Aorta (tissue), 5 donors: ENCODE data around the gene FAF1. TPM values are rescaled to one million over a fixed set of nuclear protein-coding genes. Genes with fewer than 3 reads are reported as not detected.
A peak's percentile ranks its signal among the peaks of the same experiment; 100 is the strongest.

ENCODE experiments used
- ATAC-seq: fragments of 200-7000 bp; cut with Tn5 transposase; one replicate; pipeline ENCODE4 v1.9.1; 2022; ENCODE audit warnings: moderate library complexity; ENCODE audit not compliant: low FRiP score
- DNase-seq, 2 donors: peaks; one replicate each; pipeline ENCODE4 v3.0.0-alpha.2; 2020
- H3K27ac ChIP-seq, 2 donors: one replicate each; pipeline ENCODE4 v1.5.1; 2013; ENCODE audit warnings: low read length in 2 of 2, mild to moderate bottlenecking in 2 of 2, moderate library complexity in 2 of 2, control low read depth in 1 of 2, inconsistent platforms in 1 of 2, low read depth in 1 of 2
- H3K27me3 ChIP-seq, 2 donors: one replicate each; pipeline ENCODE4 v1.6.1; 2013; ENCODE audit warnings: control low read depth in 1 of 2, low read length in 1 of 2, mild to moderate bottlenecking in 1 of 2, moderate library complexity in 1 of 2; ENCODE audit not compliant: insufficient read depth in 2 of 2, control insufficient read depth in 1 of 2
- H3K36me3 ChIP-seq, 2 donors: one replicate each; pipeline ENCODE4 v1.6.1; 2013; ENCODE audit warnings: control low read depth in 1 of 2, low read length in 1 of 2, mild to moderate bottlenecking in 1 of 2; ENCODE audit not compliant: insufficient read depth in 2 of 2, control insufficient read depth in 1 of 2
- H3K4me1 ChIP-seq, 2 donors: one replicate each; pipeline ENCODE4 v1.6.1; 2013; ENCODE audit warnings: low read length in 2 of 2, control low read depth in 1 of 2, mild to moderate bottlenecking in 1 of 2, moderate library complexity in 1 of 2; ENCODE audit not compliant: insufficient read depth in 2 of 2, control insufficient read depth in 1 of 2
- H3K4me3 ChIP-seq, 2 donors: one replicate each; pipeline ENCODE4 v1.5.1; 2013; ENCODE audit warnings: low read length in 2 of 2, control low read depth in 1 of 2, mild to moderate bottlenecking in 1 of 2
- H3K9me3 ChIP-seq: one replicate; pipeline ENCODE4 v1.6.1; 2013; ENCODE audit warnings: mild to moderate bottlenecking, low read length; ENCODE audit not compliant: control insufficient read depth
- WGBS, 2 donors: extraction: QIAGEN DNeasy Blood & Tissue Kit; methylation state at CpG; one replicate each; pipeline ENCODE4 v1.1.7; 2013; 5-methylcytosine and 5-hydroxymethylcytosine counted together
- intact Hi-C, 2 donors: fragments of 100-400 bp; cut with DNase I; formaldehyde crosslinking; loops; one replicate each; pipeline versions ENCODE4 v1.14.2 to v1.15.0; 2022
- polyA plus RNA-seq, 2 donors: library from polyadenylated mRNA; stranded (reverse); fragments of 200-250 nt; gene quantifications; one replicate each; pipeline ENCODE4 v1.2.3, GENCODE V29; 2013
- total RNA-seq, 2 donors: library from RNA; stranded (reverse); fragmentation: NEBNext Ultra II Directional; extraction: Animal tissue kit (Norgen Biotek cat#: 25700); gene quantifications; one replicate each; pipeline ENCODE4 v1.2.1, GENCODE V29; 2021
- donor health status: healthy with polysubstance abuse.
- donor health status: Bipolar disorder and iron deficiency.
- donor health status: DM: no; HTN: no; CAD: no.
- donor health status: DM: no; HTN: no; CAD: no.
- donor health status: DM: yes; HTN: yes; CAD: no.

The FAF1 gene
- total and polyA plus RNA-seq, 4 donors, result 27.0 to 56.1 (median 43.0) TPM

DNA sequence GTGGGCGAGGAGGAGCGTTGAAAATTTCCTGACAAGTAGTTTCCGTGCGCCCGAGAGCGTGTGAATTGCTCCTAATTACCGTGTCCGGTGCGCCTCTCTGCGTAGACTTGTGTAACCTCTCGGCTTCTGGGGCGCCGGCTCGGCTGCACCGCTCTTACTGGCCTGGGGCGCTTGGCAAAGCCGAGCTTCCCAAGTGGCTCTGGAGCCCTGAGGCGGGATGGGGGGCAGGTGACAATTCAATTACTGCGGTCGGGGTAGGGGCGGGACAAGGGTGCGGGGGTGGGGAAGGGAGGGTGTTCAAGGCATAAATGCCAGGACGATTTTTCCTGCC is 536.4 kb downstream of the FAF1 start:
- H3K4me3 ChIP-seq, result peak overlapping the region in 1 of 2 donors; percentile 17
- no peaks in the 10 kb centered on the region for H3K36me3 ChIP-seq
- DNase-seq (peak in 1 of 2 donors; percentile 70), ATAC-seq (no peak)
- H3K4me1 ChIP-seq, result no peaks in the 10 kb centered on the region
- WGBS, 2 donors, result 5 to 6% methylated on average over 23 of the region's 23 CpGs
- H3K27me3 ChIP-seq, result no peaks in the 10 kb centered on the region
- no peaks in the 10 kb centered on the region for H3K9me3 ChIP-seq
- intact Hi-C loops, result no loop called here
- no peak overlapping the region for H3K27ac ChIP-seq

GRCh38 chr1:50422946-50423669 is 537.0 kb downstream of the FAF1 start, which contains the start of gene DMRTA2:
Gene DMRTA2 (minus strand): TSS chr1:50423443. CDS start chr1:50421536, 1,907 bp downstream.
- Histone ChIP-seq H3K4me3 (peak within 1 kb of the TSS; percentile 14 to 42), H3K27me3 (no peaks in the 10 kb centered on the region)
- ATAC-seq, result no peak

GRCh38 chr1:50422675-50422945 is 537.5 kb downstream of the FAF1 start:
- intact Hi-C loops, result no loop called here
- Histone ChIP-seq H3K27ac (no peak overlapping the region), H3K4me1 (no peaks in the 10 kb centered on the region), H3K27me3 (no peaks in the 10 kb centered on the region), H3K36me3 (no peaks in the 10 kb centered on the region), H3K4me3 (no peak overlapping the region), H3K9me3 (no peaks in the 10 kb centered on the region)
- 8% methylated on average over 18 to 21 of the region's 21 CpGs for WGBS, 2 donors
- no peak for DNase-seq
- no peak for ATAC-seq

More at GRCh38 chr1:50422946-50423669, 537.0 kb downstream of the FAF1 start, which contains the start of gene DMRTA2:
- Histone ChIP-seq H3K4me1 (no peaks in the 10 kb centered on the region), H3K36me3 (no peaks in the 10 kb centered on the region), H3K27ac (no peak within 1 kb of the TSS), H3K9me3 (no peaks in the 10 kb centered on the region)
- WGBS, 2 donors, result 2% methylated on average over 59 to 61 of the region's 61 CpGs
- DNase-seq, result peak in 1 of 2 donors; percentile 76
- intact Hi-C loops, result no loop called here

GRCh38 chr1:50421768-50422674 is 538.0 kb downstream of the FAF1 start:
- intact Hi-C loops, result no loop called here
- H3K4me3 ChIP-seq, result no peak overlapping the region
- H3K27me3 ChIP-seq, result peaks cover 0 to 2% of the 10 kb centered on the region in 2 donors
- WGBS, 2 donors, result 41 to 47% methylated on average over 27 of the region's 27 CpGs
- DNase-seq (no peak), ATAC-seq (no peak)
- H3K36me3 ChIP-seq, result no peaks in the 10 kb centered on the region
- H3K9me3 ChIP-seq, result no peaks in the 10 kb centered on the region
- no peaks in the 10 kb centered on the region for H3K4me1 ChIP-seq
- no peak overlapping the region for H3K27ac ChIP-seq

- Histone ChIP-seq H3K36me3 (no peaks in the 10 kb centered on the region), H3K27me3 (peaks cover 0 to 3% of the 10 kb centered on the region in 2 donors), H3K4me1 (no peaks in the 10 kb centered on the region), H3K9me3 (no peaks in the 10 kb centered on the region), H3K27ac (no peak overlapping the region), H3K4me3 (no peak overlapping the region)
- no peak for ATAC-seq
- DNase-seq, result no peak
- 3 to 5% methylated on average over 38 of the region's 38 CpGs for WGBS, 2 donors
- intact Hi-C loops, result no loop called here
Observed at GRCh38 chr1:50421366-50421748, 538.7 kb downstream of the FAF1 start.

DNA sequence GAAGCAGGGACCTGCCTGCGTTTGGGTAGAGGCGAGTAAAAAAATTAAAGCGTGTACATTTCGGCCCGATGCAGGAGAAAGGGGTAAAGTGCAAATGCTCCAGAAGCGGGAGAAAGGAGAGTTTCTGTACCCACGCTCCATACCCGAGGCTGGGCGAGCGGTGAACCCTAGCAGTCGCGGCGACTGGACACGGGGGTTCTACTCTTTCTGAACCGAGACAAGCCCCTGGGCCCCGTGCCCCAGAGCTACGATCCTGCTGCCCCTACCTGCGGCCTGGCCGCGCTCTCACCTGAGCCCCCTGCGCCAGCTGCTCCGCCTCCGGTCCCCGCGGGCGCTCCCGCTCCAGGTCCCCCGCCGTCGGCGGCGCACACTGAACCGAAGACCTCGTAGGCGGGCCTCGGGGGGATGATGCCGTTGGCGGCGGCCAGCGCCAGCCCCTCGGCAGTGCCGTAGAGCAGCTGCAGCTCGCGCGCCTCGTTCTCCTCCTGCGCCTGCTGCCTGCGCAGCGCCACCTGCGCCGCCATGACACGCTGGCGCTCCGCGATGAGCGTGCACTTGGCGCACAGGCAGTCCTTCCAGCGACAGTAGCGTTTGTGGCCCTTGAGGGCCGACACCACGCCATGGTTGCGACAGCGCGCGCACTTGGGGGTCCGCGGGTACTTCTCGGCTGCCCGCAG is 539.2 kb downstream of the FAF1 start:
- no peaks in the 10 kb centered on the region for H3K9me3 ChIP-seq

DNA sequence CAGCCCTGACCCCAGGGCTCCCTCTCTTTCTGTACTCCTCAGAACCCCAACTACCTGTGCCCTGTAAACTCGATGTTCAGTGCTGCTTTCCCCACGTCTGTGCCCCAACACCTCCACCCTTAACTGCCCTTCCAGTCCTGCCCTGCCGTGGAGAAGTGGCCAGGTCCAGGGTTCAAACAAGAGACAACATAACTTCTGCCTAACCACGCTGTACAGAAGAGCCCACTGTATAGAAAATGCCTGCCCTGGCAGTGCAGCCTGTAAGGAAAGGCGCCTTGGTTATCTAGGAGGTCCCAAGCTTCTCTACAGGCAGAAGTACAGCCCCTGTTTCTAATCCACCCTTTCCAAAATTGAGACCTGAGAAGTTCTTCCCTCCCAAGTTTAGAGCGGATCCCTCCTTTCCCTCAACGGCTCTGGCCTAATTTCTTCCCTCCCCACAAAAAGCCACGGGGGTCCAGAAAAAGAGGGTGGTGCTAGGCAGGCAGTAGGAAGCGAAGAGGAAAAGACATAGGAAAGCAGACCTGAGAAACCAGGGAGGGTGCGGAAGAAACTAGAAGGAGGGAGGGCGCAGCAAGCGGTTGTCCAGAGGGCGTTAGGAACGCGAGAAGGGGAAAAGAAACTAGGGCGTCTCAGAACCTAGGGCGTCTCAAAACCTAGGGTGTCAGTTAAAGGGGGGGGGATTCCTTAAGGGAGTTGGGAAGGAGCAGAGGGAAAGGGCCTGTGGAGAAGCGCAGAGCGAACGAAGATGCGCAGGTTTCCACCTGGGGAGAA is 540.0 kb downstream of the FAF1 start:
- ATAC-seq, result no peak
- Histone ChIP-seq H3K27ac (no peak overlapping the region), H3K27me3 (peaks cover 0 to 3% of the 10 kb centered on the region in 2 donors), H3K4me3 (no peak overlapping the region), H3K36me3 (no peaks in the 10 kb centered on the region), H3K9me3 (no peaks in the 10 kb centered on the region), H3K4me1 (no peaks in the 10 kb centered on the region)
- DNase-seq, result no peak
- intact Hi-C loops, result no loop called here
- WGBS, 2 donors, result 19 to 24% methylated on average over 20 to 21 of the region's 21 CpGs

More for the DNA sequence above, 539.2 kb downstream of the FAF1 start:
- no peak overlapping the region for H3K4me3 ChIP-seq
- H3K27ac ChIP-seq, result no peak overlapping the region
- 2 to 3% methylated on average over 57 to 69 of the region's 69 CpGs for WGBS, 2 donors
- peaks cover 0 to 3% of the 10 kb centered on the region in 2 donors for H3K27me3 ChIP-seq
- ATAC-seq, result no peak
- no peaks in the 10 kb centered on the region for H3K36me3 ChIP-seq
- intact Hi-C loops, result no loop called here
- DNase-seq, result no peak
- no peaks in the 10 kb centered on the region for H3K4me1 ChIP-seq

GRCh38 chr1:50419192-50419906 is 540.7 kb downstream of the FAF1 start:
- DNase-seq (peak in 1 of 2 donors; percentile 73), ATAC-seq (no peak)
- no peaks in the 10 kb centered on the region for H3K4me1 ChIP-seq
- H3K27me3 ChIP-seq, result peaks cover 0 to 3% of the 10 kb centered on the region in 2 donors
- no peak overlapping the region for H3K27ac ChIP-seq
- intact Hi-C loops, result no loop called here
- 3 to 5% methylated on average over 54 to 60 of the region's 60 CpGs for WGBS, 2 donors
- no peaks in the 10 kb centered on the region for H3K9me3 ChIP-seq
- H3K4me3 ChIP-seq, result peak overlapping the region in 1 of 2 donors; percentile 17
- H3K36me3 ChIP-seq, result no peaks in the 10 kb centered on the region
